Stimulated activated CD8-positive, alpha-beta memory T cell treated with anti-CD3 and anti-CD28 coated beads, Interleukin-15, amount 100 ng/mL, for 1 hour (primary cell): ENCODE data around the gene PMM2.
"Not testable (repeated sequence)": the region's sequence is repeated elsewhere in the genome, so short reads cannot be mapped to it uniquely, and the experiment has no call there.

Source experiments
- DNase-seq: peaks from one replicate; pipeline ENCODE4 v3.0.0-alpha.2; 2020; ENCODE audit warnings: low read depth

Gene PMM2

DNA sequence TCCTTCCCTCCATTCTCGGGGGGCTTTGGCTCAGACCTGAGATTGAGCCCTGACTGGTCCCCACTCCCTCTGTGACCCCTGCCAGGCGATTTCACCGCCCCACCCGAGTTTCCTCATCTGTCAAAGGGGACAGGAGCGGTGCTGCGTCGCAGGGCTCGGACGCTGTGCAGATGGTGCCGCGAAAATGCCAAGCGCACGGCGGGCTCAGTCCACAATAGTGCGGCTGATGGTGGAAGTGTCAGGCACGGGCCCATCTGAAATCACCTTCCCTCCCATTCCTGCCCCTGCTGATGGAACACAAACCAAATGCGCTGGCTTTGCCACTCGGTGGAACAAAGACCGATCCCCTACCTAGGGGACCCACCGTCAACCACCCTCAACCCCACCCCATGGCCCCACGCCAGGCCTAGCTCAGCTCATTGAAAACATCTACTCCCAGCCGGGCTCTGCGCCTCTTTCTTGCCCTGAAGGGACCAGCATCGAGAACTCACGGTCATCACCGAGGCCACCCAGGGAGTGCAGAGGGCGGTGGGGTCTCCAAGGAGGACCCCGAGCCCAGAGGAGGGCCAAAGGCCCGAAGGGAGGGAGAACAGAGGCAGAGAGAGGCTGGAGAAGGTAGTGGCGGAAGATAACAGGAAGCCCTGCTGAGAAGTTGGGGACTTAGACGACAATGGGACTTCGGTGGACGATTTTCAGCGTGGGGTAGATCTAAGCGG is 69.7 kb downstream of the PMM2 start:
- no peak for DNase-seq

DNA sequence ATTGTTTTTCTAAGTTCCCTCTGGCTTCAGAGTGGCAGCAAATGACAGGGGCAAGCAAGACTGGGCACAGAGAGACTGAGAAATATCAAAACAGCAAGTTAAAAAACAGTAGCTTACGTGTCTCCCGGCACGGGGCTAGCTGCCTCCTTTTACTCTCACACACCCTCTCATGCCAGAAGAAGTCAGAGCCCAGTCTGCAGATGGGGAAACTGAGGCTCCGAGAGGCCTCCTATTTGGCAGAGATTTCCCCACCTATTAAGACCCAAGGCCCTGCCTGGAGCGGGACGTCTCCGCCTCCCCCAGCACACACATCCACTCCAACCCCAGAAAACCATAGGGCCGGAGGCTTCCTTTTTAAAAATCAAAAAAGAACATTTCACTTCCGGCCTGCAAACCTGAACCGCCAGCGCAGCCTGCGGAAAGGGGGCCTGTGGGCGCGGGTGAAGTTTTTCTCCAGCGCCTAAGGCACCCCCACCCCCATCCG is 70.3 kb downstream of the PMM2 start:
- DNase-seq: no peak

DNA sequence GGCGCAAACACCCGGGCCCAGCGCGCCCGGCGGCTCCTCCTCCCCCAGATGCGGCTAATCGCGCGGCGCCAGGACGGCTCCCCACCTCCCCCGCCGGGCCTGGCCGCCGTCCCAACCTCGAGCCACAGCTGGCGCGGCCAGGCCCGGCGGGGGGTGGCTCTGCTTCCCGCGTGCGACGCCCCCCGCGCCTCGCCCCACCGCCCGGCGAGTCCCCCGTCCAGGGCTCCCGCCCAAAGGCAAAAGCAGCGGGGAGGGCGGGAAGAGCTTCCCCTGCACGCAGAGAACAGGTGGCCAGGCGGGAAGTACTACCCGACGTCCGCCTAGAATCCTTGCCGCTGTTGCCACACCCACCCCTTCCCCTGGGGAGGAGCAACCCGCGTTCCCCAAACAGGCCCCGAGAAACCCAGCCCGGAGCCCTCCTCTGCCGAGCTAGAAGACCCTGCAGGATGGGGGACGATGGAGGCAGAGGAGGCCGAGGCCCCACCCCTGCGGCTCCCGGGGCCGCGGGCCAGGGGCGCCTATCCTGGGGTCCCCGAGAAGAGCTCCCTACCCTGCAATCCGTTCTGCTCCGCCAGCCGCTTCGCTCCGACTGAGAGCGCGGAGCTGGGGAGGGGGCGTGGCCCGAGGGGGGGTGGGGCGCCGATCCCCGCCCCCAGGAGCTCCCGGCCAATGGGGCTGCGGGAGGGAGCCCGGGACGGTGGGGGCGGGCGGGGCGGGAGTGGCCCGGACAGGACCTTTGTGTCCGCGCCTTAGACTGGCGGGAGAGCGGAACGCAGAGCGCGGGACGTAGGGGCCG is 71.0 kb downstream of the PMM2 start, which contains the start of gene CARHSP1:
Gene CARHSP1, minus strand, starts transcription at position 591 of the 796 bp plus-strand sequence. CDS start 9,678 bp downstream, outside the sequence.
- DNase-seq: peak; percentile 40

DNA sequence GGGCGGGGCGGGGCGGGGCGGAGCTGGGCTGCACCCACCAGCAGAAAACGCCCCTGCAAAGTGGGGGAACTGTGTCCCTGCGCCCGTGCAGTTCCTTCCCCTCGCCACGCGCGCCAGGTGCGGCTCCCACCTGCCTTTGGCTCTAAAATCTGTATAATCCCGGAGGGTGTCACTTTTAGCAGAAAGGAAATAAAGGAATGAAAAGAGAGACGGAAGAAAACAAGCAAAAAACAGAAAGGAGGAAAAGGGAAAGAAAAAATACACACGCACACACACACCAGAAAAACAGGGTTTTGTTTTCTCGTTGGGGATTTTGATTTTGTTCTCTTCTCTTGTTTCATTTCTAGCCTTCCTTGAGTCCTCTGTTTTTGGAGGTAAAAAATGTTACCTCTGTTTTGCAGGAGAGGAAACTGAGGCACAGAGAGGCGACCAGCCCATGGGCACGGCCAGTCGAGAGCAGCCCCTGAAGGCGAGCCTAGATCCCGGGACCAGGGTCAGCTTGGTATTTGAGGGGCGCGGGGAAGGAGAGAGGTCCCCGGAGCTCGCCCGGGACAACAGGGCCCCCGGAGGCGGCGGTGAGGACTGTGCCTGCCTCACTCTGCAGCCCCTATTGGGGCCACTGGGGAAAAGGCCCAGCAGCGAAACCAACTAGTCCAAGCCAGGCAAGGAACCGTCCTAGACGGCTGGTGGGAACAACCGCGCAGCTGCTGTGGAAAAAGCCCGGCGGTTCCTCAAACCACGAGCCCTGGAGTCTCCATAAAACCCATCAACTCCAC is 71.8 kb downstream of the PMM2 start:
- no peak for DNase-seq

DNA sequence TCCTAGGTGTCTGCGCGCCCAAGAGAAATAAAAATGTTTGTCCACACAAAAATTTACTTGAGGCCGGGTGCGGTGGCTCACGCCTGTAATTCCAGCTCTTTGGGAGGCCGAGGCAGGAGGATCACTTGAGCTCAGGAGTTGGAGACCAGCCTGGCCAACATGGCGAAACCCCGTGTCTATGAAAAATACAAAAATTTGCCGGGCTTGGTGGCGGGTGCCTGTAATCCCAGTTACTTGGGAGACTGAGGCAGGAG is 72.3 kb downstream of the PMM2 start:
- not testable (repeated sequence) for DNase-seq

DNA sequence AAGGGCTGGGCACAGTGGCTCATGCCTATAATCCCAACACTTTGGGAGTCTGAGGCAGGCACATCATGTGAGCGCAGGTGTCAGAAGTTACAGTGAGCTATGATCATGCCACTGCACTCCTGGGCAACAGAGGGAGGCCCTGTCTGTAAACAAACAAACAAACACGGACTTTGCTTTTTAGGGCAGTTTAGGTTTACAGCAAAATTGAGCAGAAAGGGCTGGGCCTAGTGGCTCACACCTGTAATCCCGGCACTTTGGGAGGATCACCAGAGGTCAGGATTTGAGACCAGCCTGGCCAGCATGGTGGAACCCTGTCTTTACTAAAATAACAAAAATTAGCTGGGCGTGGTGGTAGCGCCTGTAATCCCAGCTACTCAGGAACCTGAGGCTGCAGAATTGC is 74.4 kb downstream of the PMM2 start:
- no peak for DNase-seq

DNA sequence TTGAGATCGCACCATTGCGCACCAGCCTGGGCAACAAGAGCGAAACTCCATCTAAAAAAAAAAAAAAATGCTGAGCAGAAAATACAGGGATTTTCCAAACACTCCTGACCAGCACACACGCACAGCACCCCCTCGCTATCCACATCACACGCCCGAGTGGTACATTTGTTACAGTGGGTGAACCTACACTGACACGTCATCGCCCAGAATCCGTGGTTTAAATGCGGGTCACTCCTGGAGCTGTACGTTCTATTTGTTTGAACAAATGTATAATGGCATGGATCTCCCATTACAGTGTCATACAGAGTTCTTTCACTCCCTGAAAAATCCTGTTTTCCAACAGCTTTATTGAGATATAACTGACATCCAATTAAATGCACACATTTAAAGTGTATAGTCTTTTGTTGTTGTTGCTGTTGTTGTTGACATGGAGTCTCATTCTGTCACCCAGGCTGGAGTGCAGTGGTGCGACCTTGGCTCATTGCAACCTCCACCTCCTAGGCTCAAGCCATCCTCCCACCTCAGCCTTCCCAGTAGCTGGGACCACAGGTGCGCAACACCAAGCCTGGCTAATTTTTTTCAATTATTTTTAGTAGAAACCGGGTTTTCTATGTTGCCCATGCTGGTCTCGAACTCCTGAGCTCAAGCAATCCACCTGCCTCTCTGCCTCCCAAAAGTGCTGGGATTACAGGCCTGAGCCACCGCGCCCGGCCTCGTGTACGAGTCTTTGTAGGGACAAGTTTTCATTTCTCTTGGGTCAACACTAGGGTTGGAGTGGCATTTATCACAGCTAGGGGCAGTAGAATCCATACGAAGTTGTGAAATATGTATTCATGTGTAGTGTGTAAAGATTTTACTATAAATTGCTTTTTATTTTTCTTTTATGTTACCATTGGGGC is 75.6 kb downstream of the PMM2 start:
- DNase-seq: no peak

DNA sequence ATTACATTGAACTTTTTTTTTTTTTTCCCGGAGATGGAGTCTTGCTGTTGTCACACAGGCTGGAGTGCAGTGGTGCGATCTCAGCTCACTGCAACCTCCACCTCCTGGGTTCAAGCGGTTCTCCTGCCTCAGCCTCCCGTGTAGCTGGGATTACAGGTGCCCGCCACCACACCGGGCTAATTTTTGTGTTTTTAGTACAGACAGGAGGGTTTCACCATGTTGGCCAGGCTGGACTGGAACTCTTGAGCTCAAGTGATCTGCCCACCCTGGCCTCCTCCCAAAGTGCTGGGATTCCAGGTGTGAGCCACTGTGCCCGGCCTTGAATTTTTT is 76.2 kb downstream of the PMM2 start:
- DNase-seq: not testable (repeated sequence)

DNA sequence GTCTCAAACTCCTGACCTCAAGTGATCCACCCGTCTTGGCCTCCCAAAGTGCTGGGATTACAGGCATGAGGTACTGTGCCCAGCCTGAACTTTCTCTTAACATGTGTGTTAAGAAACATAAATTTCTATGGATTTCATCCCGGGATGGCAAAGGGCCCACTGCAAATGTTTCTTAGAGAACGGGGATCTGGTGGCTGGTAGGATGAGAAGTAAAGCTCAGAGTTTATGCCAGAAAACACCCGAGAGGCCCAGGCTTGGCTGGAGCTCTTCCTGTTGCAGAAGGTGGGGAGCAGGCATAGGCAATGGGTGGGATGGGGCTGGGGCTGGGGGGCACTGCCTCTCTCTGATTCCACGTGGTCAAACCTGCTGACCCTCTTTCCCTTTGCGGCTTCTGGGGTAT is 76.7 kb downstream of the PMM2 start:
- DNase-seq: no peak

DNA sequence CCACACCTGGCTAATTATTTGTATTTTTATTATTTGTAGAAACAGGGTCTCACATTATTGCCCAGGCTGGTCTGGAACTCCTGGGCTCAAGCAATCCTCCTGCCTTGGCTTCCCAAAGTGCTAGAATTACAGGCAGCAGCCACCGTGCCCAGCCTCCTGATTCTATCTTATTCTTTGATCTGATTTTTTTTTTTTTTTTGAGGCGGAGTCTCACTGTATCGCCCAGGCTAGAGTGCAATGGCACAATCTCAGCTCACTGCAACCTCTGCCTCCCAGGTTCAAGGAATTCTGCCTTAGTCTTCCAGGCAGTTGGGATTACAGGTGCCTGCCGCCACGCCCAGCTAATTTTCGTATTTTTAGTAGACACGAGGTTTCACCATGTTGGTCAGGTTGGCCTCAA is 77.7 kb downstream of the PMM2 start:
- not testable (repeated sequence) for DNase-seq

DNA sequence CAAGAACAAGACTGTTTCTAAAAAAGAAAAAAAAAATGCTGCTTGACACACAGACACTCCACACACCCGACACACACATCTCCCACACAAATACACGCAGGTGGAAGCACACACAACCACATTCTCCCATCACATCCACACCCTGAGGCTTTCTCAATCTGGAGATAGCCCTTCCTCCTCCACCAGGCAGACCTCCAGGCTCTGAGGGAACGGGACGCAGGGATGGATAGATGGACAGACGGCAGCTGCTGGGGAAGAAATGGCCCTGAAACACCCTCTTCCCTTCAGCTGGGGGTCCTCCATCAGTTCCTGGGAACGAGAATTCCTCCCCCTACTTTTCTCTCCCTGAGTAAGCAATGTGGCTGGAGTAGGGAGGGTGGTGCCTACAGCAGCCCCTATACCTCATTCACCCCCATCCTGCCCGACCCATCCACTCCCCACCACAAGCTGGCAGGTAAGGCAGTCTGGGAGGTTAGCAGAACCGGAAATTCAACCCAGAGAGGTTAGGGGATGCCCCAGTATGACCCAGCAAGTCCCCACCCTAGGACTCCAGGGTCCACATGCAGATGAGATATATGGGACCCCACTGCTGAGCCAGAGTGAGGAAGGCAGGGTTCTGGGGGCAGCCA is 80.4 kb downstream of the PMM2 start:
- no peak for DNase-seq

DNA sequence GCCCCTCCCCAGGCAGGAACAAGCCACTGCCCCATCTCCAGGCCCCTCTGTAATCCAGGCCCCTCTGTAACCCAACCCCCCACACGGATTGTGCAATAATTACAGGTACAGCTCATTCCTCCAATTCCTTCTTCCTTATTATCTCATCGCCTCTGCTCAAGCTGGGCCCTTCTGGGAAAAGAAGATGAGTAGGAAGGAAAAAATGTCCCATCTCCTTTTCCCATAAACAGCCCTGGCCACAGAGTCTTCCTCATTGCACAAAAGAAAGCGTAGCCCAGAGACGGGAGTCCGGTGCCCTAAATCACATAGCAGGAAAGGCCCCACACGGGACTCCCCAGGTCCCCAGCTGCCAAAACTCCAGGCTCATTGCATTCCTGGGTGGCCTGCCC is 80.9 kb downstream of the PMM2 start:
- no peak for DNase-seq

DNA sequence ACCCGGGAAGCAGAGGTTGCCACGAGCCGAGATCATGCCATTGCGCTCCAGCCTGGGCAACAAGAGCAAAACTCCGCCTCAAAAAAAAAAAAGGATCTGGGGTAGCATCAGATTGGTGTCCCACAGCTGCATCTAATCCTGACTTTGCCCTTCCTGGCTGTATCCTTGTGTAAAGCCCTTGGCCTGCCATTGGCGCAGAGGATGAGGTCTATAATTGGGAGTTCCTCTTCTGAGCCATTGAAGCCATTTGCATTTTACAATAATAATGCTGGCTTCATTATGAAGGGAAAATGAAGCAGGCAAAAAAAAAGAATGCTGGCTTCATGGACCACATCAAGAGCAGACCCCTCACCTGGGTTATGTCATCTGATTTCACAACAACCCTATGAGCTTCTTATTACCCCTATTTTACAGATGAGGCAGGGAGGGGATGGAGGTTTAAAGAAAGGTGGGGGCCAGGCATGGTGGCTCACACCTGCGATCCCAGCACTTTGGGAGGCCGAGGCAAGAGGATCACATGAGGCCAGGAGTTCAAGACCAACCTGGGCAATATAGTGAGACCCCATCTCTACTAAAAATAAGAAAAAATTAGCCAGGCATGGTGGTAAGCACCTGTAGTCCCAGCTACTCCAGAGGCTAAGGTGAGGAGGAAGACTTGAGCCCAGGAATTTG is 83.3 kb downstream of the PMM2 start:
- no peak for DNase-seq

DNA sequence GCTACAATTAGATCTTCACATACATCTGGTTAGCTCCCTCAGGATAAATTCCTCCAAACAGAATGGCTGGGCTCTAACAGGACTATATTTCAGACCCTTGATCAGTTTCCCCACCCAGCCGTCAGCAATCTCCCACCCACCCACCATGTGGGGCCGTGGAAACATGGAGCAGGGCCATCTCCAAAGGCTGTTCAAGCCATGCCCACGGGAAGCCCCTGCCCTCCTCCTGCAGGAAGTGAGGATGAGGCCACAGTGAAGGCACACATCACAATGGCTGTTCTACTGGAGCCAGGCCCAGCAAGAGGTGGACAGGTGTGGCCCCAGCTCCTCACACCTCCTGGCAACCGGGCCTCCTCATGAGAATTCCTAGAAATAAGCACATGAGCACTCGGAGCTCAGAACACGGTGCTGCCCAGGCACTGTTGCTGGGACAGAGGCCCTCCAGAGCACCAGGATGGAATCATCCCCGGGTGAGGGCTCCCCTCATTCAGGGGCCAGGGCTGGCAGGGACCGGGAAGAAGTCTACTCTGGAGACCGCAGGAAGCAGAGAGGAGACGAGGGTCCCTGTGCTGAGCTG is 84.5 kb downstream of the PMM2 start, which contains the start of gene LITAFD:
Gene LITAFD, plus strand, starts transcription at position 311 of the 577 bp plus-strand sequence. CDS start 2,005 bp downstream, outside the sequence.
- no peak for DNase-seq

DNA sequence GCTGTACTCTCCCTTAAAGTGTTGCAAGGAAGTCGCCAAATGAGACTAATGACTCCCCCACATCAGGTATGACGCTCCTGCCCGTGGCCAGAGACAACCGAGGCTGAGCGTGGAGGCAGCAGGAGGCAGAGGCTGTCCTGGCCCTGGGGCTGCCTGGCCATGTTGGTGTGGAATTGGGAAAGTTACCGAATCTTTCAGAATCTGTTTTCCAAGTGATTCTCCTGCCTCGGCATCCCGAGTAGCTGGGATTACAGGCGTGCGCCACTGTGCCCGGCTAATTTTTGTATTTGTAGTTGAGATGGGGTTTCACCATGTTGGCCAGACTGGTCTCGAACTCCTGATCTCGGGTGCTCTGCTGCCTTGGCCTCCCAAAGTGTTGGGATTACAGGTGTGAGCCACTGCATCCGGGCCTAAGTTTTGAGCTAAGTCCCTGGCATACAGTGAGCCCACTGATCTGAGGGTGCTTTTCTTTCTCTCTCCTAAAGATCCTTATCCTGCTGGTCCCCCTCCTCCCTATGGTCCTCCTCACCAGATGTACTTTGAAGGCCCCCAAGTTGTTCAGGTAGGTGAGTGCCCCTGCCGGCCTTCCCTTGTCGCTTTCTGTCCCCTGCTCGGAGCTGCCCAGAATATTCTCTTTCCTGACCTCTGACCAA is 85.2 kb downstream of the PMM2 start:
- DNase-seq: no peak

DNA sequence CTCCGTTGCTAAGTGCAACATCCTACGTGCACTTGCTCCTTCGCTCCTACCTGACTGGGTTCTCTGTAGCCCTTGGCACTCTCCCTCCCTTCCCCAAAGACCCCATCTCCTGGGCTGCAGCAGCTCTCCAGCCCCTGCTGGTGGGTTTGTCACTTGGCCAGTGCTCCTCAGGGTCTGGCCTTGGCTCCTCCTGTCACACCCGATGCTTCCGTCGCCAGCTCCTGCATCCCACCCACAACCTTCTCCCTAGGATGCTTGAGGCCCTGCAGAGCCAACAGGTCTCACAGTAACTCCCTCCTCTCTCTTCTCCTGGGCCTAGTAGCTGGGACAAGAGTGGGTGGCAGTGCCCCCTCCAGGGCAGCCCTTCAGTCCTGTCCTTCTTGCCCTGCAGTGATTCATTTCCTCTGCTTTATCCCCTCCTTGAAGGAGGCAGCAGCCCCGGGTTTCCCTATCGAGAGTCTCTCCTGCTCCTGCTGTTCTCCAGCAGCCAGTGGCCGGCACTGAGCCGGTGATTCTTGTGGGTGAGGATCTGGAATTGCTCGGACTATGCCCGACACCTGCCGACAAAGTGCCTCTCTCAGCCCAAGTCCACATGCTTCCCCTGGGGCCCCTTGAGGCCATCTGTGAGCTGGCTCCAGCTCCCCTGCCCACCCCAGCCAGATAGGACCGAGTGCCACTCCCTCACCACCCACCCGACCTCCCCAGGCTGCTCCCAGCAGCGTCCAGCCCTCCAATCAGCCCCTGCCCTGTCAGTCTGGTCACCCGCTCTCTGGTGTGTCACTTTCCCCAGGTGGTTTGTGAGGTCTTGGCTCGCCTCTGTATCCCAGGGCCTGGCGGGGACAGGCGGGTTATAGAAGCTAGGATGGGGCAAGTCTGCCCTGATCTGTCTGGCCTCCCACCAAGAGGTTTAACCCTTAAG is 88.3 kb downstream of the PMM2 start:
- no peak for DNase-seq

DNA sequence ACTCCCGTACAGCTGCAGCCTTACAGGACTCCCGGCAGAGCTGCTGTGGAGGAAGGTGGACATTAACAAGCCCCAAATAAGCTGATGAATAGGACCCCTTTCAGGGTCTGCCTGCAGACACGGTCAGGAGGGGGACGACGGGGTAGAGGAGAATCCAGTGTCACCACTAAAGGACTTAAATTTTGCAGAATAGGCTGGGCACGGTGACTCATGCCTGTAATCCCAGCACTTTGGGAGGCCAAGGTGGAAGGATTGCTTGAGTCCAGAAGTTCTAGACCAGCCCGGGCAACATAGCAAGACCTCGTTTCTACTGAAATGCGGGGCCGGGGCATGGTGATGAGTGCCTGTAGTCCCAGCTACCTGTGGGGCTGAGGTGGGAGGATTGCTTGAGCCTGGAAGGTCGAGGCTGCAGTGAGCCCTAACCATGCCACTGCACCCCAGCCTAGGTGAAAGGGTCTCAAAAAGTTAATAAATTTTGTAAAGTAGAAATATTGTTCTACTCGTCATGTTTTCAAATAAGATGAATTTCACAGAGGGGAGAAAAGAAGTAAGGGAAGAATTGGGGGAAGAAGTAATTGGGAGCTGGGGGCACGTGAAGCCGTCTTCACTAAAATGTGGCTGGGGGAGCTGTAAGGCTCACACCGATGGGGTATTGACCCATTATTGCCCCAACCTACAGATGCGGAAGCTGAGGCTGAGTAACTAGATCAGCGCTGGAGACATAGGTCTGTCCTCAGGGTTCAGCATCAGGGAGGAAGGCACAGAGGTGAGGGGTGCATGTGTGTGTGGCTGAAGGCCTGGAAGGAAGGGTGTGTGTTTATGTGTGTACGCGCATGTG is 89.2 kb downstream of the PMM2 start:
- DNase-seq: no peak

DNA sequence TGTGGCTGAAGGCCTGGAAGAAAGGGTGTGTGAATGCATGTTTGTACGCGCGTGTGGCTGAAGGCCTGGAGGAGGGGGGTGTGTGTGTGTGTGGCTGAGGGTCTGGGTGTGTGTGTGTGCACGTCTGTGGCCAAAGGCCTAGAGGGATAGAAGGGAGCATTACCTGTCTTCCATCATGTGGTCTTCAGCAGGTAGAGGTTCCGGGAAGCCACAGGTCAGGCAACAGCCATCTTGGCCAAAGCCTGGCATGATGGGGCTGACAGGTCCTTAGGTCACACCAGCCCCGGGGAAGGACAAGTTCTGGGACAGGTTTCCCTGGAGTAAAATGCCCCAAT is 89.8 kb downstream of the PMM2 start:
- no peak for DNase-seq
